ENCODE results near the gene OR2S2. TPM values are rescaled to one million over a fixed set of nuclear protein-coding genes. Genes with fewer than 3 reads are reported as not detected.

OR2S2 gene
- total RNA-seq, 3 donors from 2014 or later: not detected

GRCh38 chr9:35974800-35975199, 16.8 kb upstream of the OR2S2 start:
- H3K4me3 ChIP-seq: no peak overlapping the region
- H3K9me3 ChIP-seq: peaks cover 4 to 18% of the 10 kb centered on the region in 2 donors
- H3K4me1 ChIP-seq: no peaks in the 10 kb centered on the region
- no peaks in the 10 kb centered on the region for H3K27me3 ChIP-seq
- no peak overlapping the region for H3K27ac ChIP-seq
- no peak for DNase-seq (ENCODE audit: low spot score in 2 of 2)
- H3K36me3 ChIP-seq: no peaks in the 10 kb centered on the region
- TF ChIP-seq CTCF (IDR thresholded peaks at IDR 0.05) (no peak), POLR2A (IDR thresholded peaks at IDR 0.05) (no peak), POLR2AphosphoS5 (IDR thresholded peaks at IDR 0.05) (no peak)
- intact Hi-C loops (cut with DNase I; ENCODE audit: low total_unique reads): no loop called here

- no peaks in the 10 kb centered on the region for H3K27me3 ChIP-seq
- peaks cover 4 to 18% of the 10 kb centered on the region in 2 donors for H3K9me3 ChIP-seq
- no peak overlapping the region for H3K27ac ChIP-seq
- intact Hi-C loops (cut with DNase I; ENCODE audit: low total_unique reads): no loop called here
- no peaks in the 10 kb centered on the region for H3K36me3 ChIP-seq
- TF ChIP-seq CTCF (IDR thresholded peaks at IDR 0.05): no peak
- H3K4me1 ChIP-seq: no peaks in the 10 kb centered on the region
- no peak for DNase-seq (ENCODE audit: low spot score in 2 of 2)
- H3K4me3 ChIP-seq: no peak overlapping the region
Observed at GRCh38 chr9:35972093-35972492, 14.1 kb upstream of the OR2S2 start.

- H3K9me3 ChIP-seq: no peaks in the 10 kb centered on the region
- H3K4me3 ChIP-seq: no peak overlapping the region
- intact Hi-C loops (cut with DNase I; ENCODE audit: low total_unique reads): no loop called here
- no peak for TF ChIP-seq POLR2A (IDR thresholded peaks at IDR 0.05)
- TF ChIP-seq CTCF (IDR thresholded peaks at IDR 0.05): no peak
- TF ChIP-seq POLR2AphosphoS5 (IDR thresholded peaks at IDR 0.05): no peak
- no peaks in the 10 kb centered on the region for H3K27me3 ChIP-seq
- no peaks in the 10 kb centered on the region for H3K4me1 ChIP-seq
- DNase-seq (ENCODE audit: low spot score in 2 of 2): no peak
- H3K36me3 ChIP-seq: no peaks in the 10 kb centered on the region
- H3K27ac ChIP-seq: no peak overlapping the region
Observed at GRCh38 chr9:35967042-35967441, 9.1 kb upstream of the OR2S2 start.

GRCh38 chr9:35966433-35966832, 8.5 kb upstream of the OR2S2 start:
- no peaks in the 10 kb centered on the region for H3K36me3 ChIP-seq
- H3K4me3 ChIP-seq: no peak overlapping the region
- intact Hi-C loops (cut with DNase I; ENCODE audit: low total_unique reads): no loop called here
- DNase-seq (ENCODE audit: low spot score in 2 of 2): no peak
- no peaks in the 10 kb centered on the region for H3K4me1 ChIP-seq
- H3K27me3 ChIP-seq: no peaks in the 10 kb centered on the region
- H3K27ac ChIP-seq: no peak overlapping the region
- no peaks in the 10 kb centered on the region for H3K9me3 ChIP-seq
- no peak for TF ChIP-seq POLR2A (IDR thresholded peaks at IDR 0.05)
- TF ChIP-seq CTCF (IDR thresholded peaks at IDR 0.05): no peak
- TF ChIP-seq POLR2AphosphoS5 (IDR thresholded peaks at IDR 0.05): no peak

GRCh38 chr9:35965011-35965410, 7.1 kb upstream of the OR2S2 start:
- H3K9me3 ChIP-seq: no peaks in the 10 kb centered on the region
- intact Hi-C loops (cut with DNase I; ENCODE audit: low total_unique reads): no loop called here
- H3K27ac ChIP-seq: no peak overlapping the region
- H3K4me1 ChIP-seq: no peaks in the 10 kb centered on the region
- no peak for DNase-seq (ENCODE audit: low spot score in 2 of 2)
- no peak overlapping the region for H3K4me3 ChIP-seq
- TF ChIP-seq CTCF (IDR thresholded peaks at IDR 0.05) (no peak), POLR2A (IDR thresholded peaks at IDR 0.05) (no peak), POLR2AphosphoS5 (IDR thresholded peaks at IDR 0.05) (no peak)
- no peaks in the 10 kb centered on the region for H3K27me3 ChIP-seq
- no peaks in the 10 kb centered on the region for H3K36me3 ChIP-seq
